ENCODE data around the gene PLA2G15.

Gene PLA2G15

GRCh38 chr16:68244903-68245853 lies at the start of gene PLA2G15:
TSS of gene PLA2G15 (plus strand) at chr16:68245373. CDS start at chr16:68245427, 54 bp downstream.
- Histone ChIP-seq H3K4me3 (ENCODE audit: low read depth, low read length) (peak within 1 kb of the TSS; percentile 84), H3K9me3 (ENCODE audit: control insufficient read depth, insufficient read depth, low read depth, low read length) (no peaks in the 10 kb centered on the region), H3K4me1 (ENCODE audit: control insufficient read depth, insufficient read depth, low read length) (0 out of 2 replicates have a peak, but pooled peaks cover 2% of the 10 kb centered on the region), H3K36me3 (ENCODE audit: control insufficient read depth in 2 of 2, insufficient read depth in 1 of 2, low read length in 2 of 2) (peaks cover 0 to 12% of the 10 kb centered on the region in 2 experiments; a peak in 2 of 3 replicates), H3K27ac (ENCODE audit: extremely low read depth, low read depth, low read length) (peak within 1 kb of the TSS; percentile 29; the same call in 1 of the 2 replicates)
- POLR2A ChIA-PET = interaction anchor here (0.6 to 1.8 kb wide), 9 partner anchors 9 to 1942 kb away, joined by 3 to 8 read pairs (median 6); partner anchors contain the start of genes ESRP2, NFATC3, PRMT7 and SLC7A6
- CTCF ChIA-PET = interaction anchor here (1.1 to 3.6 kb wide), 4 partner anchors 16 to 83 kb away, joined by 4 to 14 read pairs (median 8); partner anchors contain the start of gene SLC7A6
- TF ChIP-seq SP3 (tag by site-specific recombination; IDR thresholded peaks at IDR 0.05) = peak; percentile 97
- TF ChIP-seq GLI4 (tag by site-specific recombination; IDR thresholded peaks at IDR 0.05) = no peak
- TF ChIP-seq, protein P1, sequence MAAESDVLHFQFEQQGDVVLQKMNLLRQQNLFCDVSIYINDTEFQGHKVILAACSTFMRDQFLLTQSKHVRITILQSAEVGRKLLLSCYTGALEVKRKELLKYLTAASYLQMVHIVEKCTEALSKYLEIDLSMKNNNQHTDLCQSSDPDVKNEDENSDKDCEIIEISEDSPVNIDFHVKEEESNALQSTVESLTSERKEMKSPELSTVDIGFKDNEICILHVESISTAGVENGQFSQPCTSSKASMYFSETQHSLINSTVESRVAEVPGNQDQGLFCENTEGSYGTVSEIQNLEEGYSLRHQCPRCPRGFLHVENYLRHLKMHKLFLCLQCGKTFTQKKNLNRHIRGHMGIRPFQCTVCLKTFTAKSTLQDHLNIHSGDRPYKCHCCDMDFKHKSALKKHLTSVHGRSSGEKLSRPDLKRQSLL (tag by site-specific recombination; IDR thresholded peaks at IDR 0.05) = no peak
- no peak for TF ChIP-seq ZNF404 (tag by site-specific recombination; IDR thresholded peaks at IDR 0.05)
- peak; percentile 99 for TF ChIP-seq ZBTB17 (tag by site-specific recombination; IDR thresholded peaks at IDR 0.05)
- TF ChIP-seq ZSCAN30 (tag by site-specific recombination; IDR thresholded peaks at IDR 0.05) = peak; percentile 48; the same call in 1 of the 2 replicates
- TF ChIP-seq, protein P2, sequence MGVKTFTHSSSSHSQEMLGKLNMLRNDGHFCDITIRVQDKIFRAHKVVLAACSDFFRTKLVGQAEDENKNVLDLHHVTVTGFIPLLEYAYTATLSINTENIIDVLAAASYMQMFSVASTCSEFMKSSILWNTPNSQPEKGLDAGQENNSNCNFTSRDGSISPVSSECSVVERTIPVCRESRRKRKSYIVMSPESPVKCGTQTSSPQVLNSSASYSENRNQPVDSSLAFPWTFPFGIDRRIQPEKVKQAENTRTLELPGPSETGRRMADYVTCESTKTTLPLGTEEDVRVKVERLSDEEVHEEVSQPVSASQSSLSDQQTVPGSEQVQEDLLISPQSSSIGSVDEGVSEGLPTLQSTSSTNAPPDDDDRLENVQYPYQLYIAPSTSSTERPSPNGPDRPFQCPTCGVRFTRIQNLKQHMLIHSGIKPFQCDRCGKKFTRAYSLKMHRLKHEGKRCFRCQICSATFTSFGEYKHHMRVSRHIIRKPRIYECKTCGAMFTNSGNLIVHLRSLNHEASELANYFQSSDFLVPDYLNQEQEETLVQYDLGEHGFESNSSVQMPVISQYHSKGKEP (tag by site-specific recombination; IDR thresholded peaks at IDR 0.05) = no peak
- peak; percentile 95 for TF ChIP-seq KLF9 (tag by site-specific recombination; IDR thresholded peaks at IDR 0.05; ENCODE audit: low read depth)
- TF ChIP-seq ZIC2 (tag by site-specific recombination; IDR thresholded peaks at IDR 0.05) = peak; percentile 33; the same call in 1 of the 2 replicates
- no peak for TF ChIP-seq ZNF311 (tag by site-specific recombination; IDR thresholded peaks at IDR 0.05; ENCODE audit: borderline replicate concordance)
- TF ChIP-seq ZBTB20 (tag by site-specific recombination; IDR thresholded peaks at IDR 0.05) = peak; percentile 61; the same call in 1 of the 2 replicates
- peak; percentile 11 for TF ChIP-seq WT1 (tag by site-specific recombination; IDR thresholded peaks at IDR 0.05)
- TF ChIP-seq TSHZ1 (tag by site-specific recombination; IDR thresholded peaks at IDR 0.05; ENCODE audit: borderline replicate concordance) = peak; percentile 28; the same call in 1 of the 2 replicates
- no peak; the same call in 1 of the 2 replicates for TF ChIP-seq ZNF561 (tag by site-specific recombination; IDR thresholded peaks at IDR 0.05; ENCODE audit: borderline replicate concordance)
- TF ChIP-seq TRIM28 (IDR thresholded peaks at IDR 0.05; ENCODE audit: borderline replicate concordance, low read length) = no peak
- TF ChIP-seq, protein P3, sequence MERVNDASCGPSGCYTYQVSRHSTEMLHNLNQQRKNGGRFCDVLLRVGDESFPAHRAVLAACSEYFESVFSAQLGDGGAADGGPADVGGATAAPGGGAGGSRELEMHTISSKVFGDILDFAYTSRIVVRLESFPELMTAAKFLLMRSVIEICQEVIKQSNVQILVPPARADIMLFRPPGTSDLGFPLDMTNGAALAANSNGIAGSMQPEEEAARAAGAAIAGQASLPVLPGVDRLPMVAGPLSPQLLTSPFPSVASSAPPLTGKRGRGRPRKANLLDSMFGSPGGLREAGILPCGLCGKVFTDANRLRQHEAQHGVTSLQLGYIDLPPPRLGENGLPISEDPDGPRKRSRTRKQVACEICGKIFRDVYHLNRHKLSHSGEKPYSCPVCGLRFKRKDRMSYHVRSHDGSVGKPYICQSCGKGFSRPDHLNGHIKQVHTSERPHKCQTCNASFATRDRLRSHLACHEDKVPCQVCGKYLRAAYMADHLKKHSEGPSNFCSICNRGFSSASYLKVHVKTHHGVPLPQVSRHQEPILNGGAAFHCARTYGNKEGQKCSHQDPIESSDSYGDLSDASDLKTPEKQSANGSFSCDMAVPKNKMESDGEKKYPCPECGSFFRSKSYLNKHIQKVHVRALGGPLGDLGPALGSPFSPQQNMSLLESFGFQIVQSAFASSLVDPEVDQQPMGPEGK (tag by site-specific recombination; IDR thresholded peaks at IDR 0.05) = peak; percentile 99
- TF ChIP-seq ZNF623 (tag by site-specific recombination; IDR thresholded peaks at IDR 0.05) = no peak
- peak; percentile 83 for TF ChIP-seq ZEB2 (tag by site-specific recombination; IDR thresholded peaks at IDR 0.05)
- TF ChIP-seq, protein P4, sequence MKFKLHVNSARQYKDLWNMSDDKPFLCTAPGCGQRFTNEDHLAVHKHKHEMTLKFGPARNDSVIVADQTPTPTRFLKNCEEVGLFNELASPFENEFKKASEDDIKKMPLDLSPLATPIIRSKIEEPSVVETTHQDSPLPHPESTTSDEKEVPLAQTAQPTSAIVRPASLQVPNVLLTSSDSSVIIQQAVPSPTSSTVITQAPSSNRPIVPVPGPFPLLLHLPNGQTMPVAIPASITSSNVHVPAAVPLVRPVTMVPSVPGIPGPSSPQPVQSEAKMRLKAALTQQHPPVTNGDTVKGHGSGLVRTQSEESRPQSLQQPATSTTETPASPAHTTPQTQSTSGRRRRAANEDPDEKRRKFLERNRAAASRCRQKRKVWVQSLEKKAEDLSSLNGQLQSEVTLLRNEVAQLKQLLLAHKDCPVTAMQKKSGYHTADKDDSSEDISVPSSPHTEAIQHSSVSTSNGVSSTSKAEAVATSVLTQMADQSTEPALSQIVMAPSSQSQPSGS (tag by site-specific recombination; IDR thresholded peaks at IDR 0.05; ENCODE audit: low read depth) = no peak
- no peak for TF ChIP-seq ZNF280D (tag by site-specific recombination; IDR thresholded peaks at IDR 0.05)
- TF ChIP-seq ZBTB26 (tag by site-specific recombination; optimal IDR thresholded peaks at IDR 0.05) = peak; percentile 74

Data from HEK293 (cell line).